IPS DF 6.9 (cell line): Measurements from ENCODE around the gene RNLS.

Experiments
- DNase-seq: peaks from one replicate; pipeline ENCODE4 v3.0.0-alpha.2; 2013; ENCODE audit warnings: low read depth, low spot score
- H3K27ac ChIP-seq: one replicate; pipeline ENCODE4 v1.5.1; 2013; ENCODE audit warnings: low read length, control low read depth
- H3K27me3 ChIP-seq: 2 replicates; pipeline ENCODE4 v1.6.1; 2013; ENCODE audit warnings: mild to moderate bottlenecking, low read length; ENCODE audit not compliant: control insufficient read depth, insufficient read depth
- H3K36me3 ChIP-seq: 2 replicates; pipeline ENCODE4 v1.6.1; 2013; ENCODE audit warnings: low read length; ENCODE audit not compliant: control insufficient read depth, insufficient read depth
- H3K4me1 ChIP-seq: 2 replicates; pipeline ENCODE4 v1.6.1; 2013; ENCODE audit warnings: low read length; ENCODE audit not compliant: control insufficient read depth, insufficient read depth
- H3K4me3 ChIP-seq: 2 replicates; pipeline ENCODE4 v1.5.1; 2013; ENCODE audit warnings: mild to moderate bottlenecking, low read length
- H3K9me3 ChIP-seq: 2 replicates; pipeline ENCODE4 v1.6.1; 2013; ENCODE audit warnings: low read length, inconsistent platforms; ENCODE audit not compliant: control insufficient read depth, insufficient read depth
- WGBS: extraction: QIAGEN DNeasy Blood & Tissue Kit; methylation state at CpG from one replicate; pipeline ENCODE4 v1.1.7; 2013; ENCODE audit warnings: mixed read lengths, missing lambda C conversion rate; ENCODE audit not compliant: insufficient read length, insufficient coverage; 5-methylcytosine and 5-hydroxymethylcytosine counted together

The RNLS gene

GRCh38 chr10:88459530-88459929 is 123.6 kb downstream of the RNLS start:
- no peaks in the 10 kb centered on the region for H3K4me1 ChIP-seq
- WGBS = no CpG with 5 or more reads among the region's 4 CpGs

GRCh38 chr10:88458209-88458608 is 124.9 kb downstream of the RNLS start:
- H3K27ac ChIP-seq = no peak overlapping the region
- H3K9me3 ChIP-seq = no peaks in the 10 kb centered on the region
- no peaks in the 10 kb centered on the region for H3K4me1 ChIP-seq
- H3K27me3 ChIP-seq = no peaks in the 10 kb centered on the region
- no peak for DNase-seq
- H3K36me3 ChIP-seq = no peaks in the 10 kb centered on the region
- 100% methylated on average over 1 of the region's 3 CpGs for WGBS
- no peak overlapping the region for H3K4me3 ChIP-seq

More at GRCh38 chr10:88459530-88459929, 123.6 kb downstream of the RNLS start:
- no peaks in the 10 kb centered on the region for H3K27me3 ChIP-seq
- H3K36me3 ChIP-seq = no peaks in the 10 kb centered on the region
- no peak overlapping the region for H3K27ac ChIP-seq
- no peak overlapping the region for H3K4me3 ChIP-seq
- no peaks in the 10 kb centered on the region for H3K9me3 ChIP-seq
- no peak for DNase-seq

GRCh38 chr10:88457660-88458059 is 125.5 kb downstream of the RNLS start:
- DNase-seq = no peak

GRCh38 chr10:88456730-88457129 is 126.4 kb downstream of the RNLS start:
- no peak for DNase-seq
- no CpG with 5 or more reads among the region's 3 CpGs for WGBS
- Histone ChIP-seq H3K27ac (no peak overlapping the region), H3K4me3 (no peak overlapping the region), H3K36me3 (no peaks in the 10 kb centered on the region), H3K9me3 (no peaks in the 10 kb centered on the region), H3K4me1 (no peaks in the 10 kb centered on the region), H3K27me3 (no peaks in the 10 kb centered on the region)

More at GRCh38 chr10:88457660-88458059, 125.5 kb downstream of the RNLS start:
- no CpG with 5 or more reads among the region's 3 CpGs for WGBS
- H3K4me1 ChIP-seq = no peaks in the 10 kb centered on the region
- H3K27me3 ChIP-seq = no peaks in the 10 kb centered on the region
- H3K9me3 ChIP-seq = no peaks in the 10 kb centered on the region
- H3K27ac ChIP-seq = no peak overlapping the region
- no peak overlapping the region for H3K4me3 ChIP-seq
- no peaks in the 10 kb centered on the region for H3K36me3 ChIP-seq

- 100% methylated on average over 1 of the region's 2 CpGs for WGBS
- Histone ChIP-seq H3K4me3 (no peak overlapping the region), H3K27ac (no peak overlapping the region), H3K36me3 (no peaks in the 10 kb centered on the region), H3K9me3 (no peaks in the 10 kb centered on the region), H3K4me1 (no peaks in the 10 kb centered on the region), H3K27me3 (no peaks in the 10 kb centered on the region)
- DNase-seq = no peak
Measured at GRCh38 chr10:88455831-88456230, 127.3 kb downstream of the RNLS start.

GRCh38 chr10:88450201-88450600 is 132.9 kb downstream of the RNLS start:
- WGBS = no CpG with 5 or more reads among the region's 1 CpG
- no peak overlapping the region for H3K27ac ChIP-seq
- no peaks in the 10 kb centered on the region for H3K27me3 ChIP-seq
- DNase-seq = no peak
- no peaks in the 10 kb centered on the region for H3K4me1 ChIP-seq
- no peaks in the 10 kb centered on the region for H3K36me3 ChIP-seq
- H3K9me3 ChIP-seq = no peaks in the 10 kb centered on the region
- no peak overlapping the region for H3K4me3 ChIP-seq

GRCh38 chr10:88442716-88443115 is 140.4 kb downstream of the RNLS start:
- no peaks in the 10 kb centered on the region for H3K4me1 ChIP-seq
- no peaks in the 10 kb centered on the region for H3K27me3 ChIP-seq
- DNase-seq = no peak
- no peaks in the 10 kb centered on the region for H3K36me3 ChIP-seq
- WGBS = 100% methylated on average over 1 of the region's 4 CpGs
- no peak overlapping the region for H3K27ac ChIP-seq
- H3K9me3 ChIP-seq = no peaks in the 10 kb centered on the region
- no peak overlapping the region for H3K4me3 ChIP-seq

- no peak overlapping the region for H3K27ac ChIP-seq
- no peaks in the 10 kb centered on the region for H3K36me3 ChIP-seq
- no peaks in the 10 kb centered on the region for H3K4me1 ChIP-seq
- H3K4me3 ChIP-seq = no peak overlapping the region
- no peak for DNase-seq
- H3K27me3 ChIP-seq = no peaks in the 10 kb centered on the region; the same call in 1 of the 2 replicates
- no peaks in the 10 kb centered on the region for H3K9me3 ChIP-seq
Measured at GRCh38 chr10:88440541-88440940, 142.6 kb downstream of the RNLS start.

- H3K4me3 ChIP-seq = no peak overlapping the region
- no peak overlapping the region for H3K27ac ChIP-seq
- no peak for DNase-seq
- no peaks in the 10 kb centered on the region for H3K4me1 ChIP-seq
- H3K36me3 ChIP-seq = no peaks in the 10 kb centered on the region
- H3K9me3 ChIP-seq = no peaks in the 10 kb centered on the region
- H3K27me3 ChIP-seq = no peaks in the 10 kb centered on the region; the same call in 1 of the 2 replicates
Measured at GRCh38 chr10:88439932-88440331, 143.2 kb downstream of the RNLS start.

GRCh38 chr10:88437411-88437810 is 145.7 kb downstream of the RNLS start:
- H3K36me3 ChIP-seq = no peaks in the 10 kb centered on the region
- no peak overlapping the region for H3K4me3 ChIP-seq
- no peak for DNase-seq
- H3K27ac ChIP-seq = no peak overlapping the region
- no peaks in the 10 kb centered on the region for H3K4me1 ChIP-seq
- H3K9me3 ChIP-seq = no peaks in the 10 kb centered on the region
- H3K27me3 ChIP-seq = no peaks in the 10 kb centered on the region; the same call in 1 of the 2 replicates

GRCh38 chr10:88433565-88434186 is 149.4 kb downstream of the RNLS start:
- WGBS = no CpG with 5 or more reads among the region's 2 CpGs
- Histone ChIP-seq H3K27me3 (no peaks in the 10 kb centered on the region; the same call in 1 of the 2 replicates), H3K9me3 (no peaks in the 10 kb centered on the region), H3K4me1 (no peaks in the 10 kb centered on the region), H3K4me3 (no peak overlapping the region), H3K36me3 (no peaks in the 10 kb centered on the region), H3K27ac (no peak overlapping the region)
- no peak for DNase-seq
